HFFc6 (cell line): ENCODE results near the gene CWF19L2. TPM values are rescaled to one million over a fixed set of nuclear protein-coding genes. Genes with fewer than 3 reads are reported as not detected.

ENCODE experiments used
- DNase-seq: peaks from one replicate; pipeline ENCODE4 v3.0.0-alpha.2; 2018
- H3K27ac Mint-ChIP-seq: 2 replicates; pipeline ENCODE4 v1.8.0; 2020; ENCODE audit warnings: mild to moderate bottlenecking, mixed read lengths
- H3K27me3 Mint-ChIP-seq: 2 replicates; pipeline ENCODE4 v1.8.0; 2021; ENCODE audit warnings: mild to moderate bottlenecking, moderate library complexity, mixed read lengths; ENCODE audit not compliant: insufficient read depth
- H3K36me3 Mint-ChIP-seq: 2 replicates; pipeline ENCODE4 v1.8.0; 2021; ENCODE audit warnings: low read depth, mixed read lengths
- H3K4me1 Mint-ChIP-seq: 2 replicates; pipeline ENCODE4 v1.8.0; 2020; ENCODE audit warnings: low read depth, mixed read lengths
- H3K4me3 Mint-ChIP-seq: 2 replicates; pipeline ENCODE4 v1.8.0; 2020; ENCODE audit warnings: mild to moderate bottlenecking, moderate library complexity, mixed read lengths
- H3K9me3 Mint-ChIP-seq: 2 replicates; pipeline ENCODE4 v1.8.0; 2020; ENCODE audit warnings: mild to moderate bottlenecking, mixed read lengths
- CTCF ChIP-seq: fragments of 200-600 bp; sonication (generic); IDR thresholded peaks from 2 replicates; pipeline ENCODE4 v1.5.0; 2021; ENCODE audit warnings: antibody characterized with exemption, mild to moderate bottlenecking
- total RNA-seq, 6 experiments: library from RNA; stranded (reverse); fragmentation: NEBNext Ultra II Directional; extraction: Animal tissue kit (Norgen Biotek cat#: 25700); gene quantifications; 2 replicates in 1 of 6; 3 replicates in 5 of 6; pipeline ENCODE4 v1.2.3, GENCODE V29; 2021

CWF19L2 gene
- total RNA-seq, 6 experiments from 2014 or later, result 6.0 to 7.3 (median 6.7) TPM

GRCh38 chr11:107494055-107494454 lies 36.4 kb upstream of the CWF19L2 start:
- no peak for TF ChIP-seq CTCF
- Mint-ChIP-seq H3K27ac (no peak overlapping the region), H3K9me3 (no peaks in the 10 kb centered on the region), H3K4me3 (no peak overlapping the region), H3K27me3 (peaks cover 7% of the 10 kb centered on the region; the same call in 1 of the 2 replicates), H3K36me3 (peaks cover 5% of the 10 kb centered on the region; the same call in 1 of the 2 replicates), H3K4me1 (peaks cover 8% of the 10 kb centered on the region)
- no peak for DNase-seq

- peaks cover 5% of the 10 kb centered on the region; the same call in 1 of the 2 replicates for H3K36me3 Mint-ChIP-seq
- TF ChIP-seq CTCF, result no peak
- H3K9me3 Mint-ChIP-seq, result no peaks in the 10 kb centered on the region
- peaks cover 7% of the 10 kb centered on the region; the same call in 1 of the 2 replicates for H3K27me3 Mint-ChIP-seq
- peak; percentile 49 for DNase-seq
- H3K4me1 Mint-ChIP-seq, result peaks cover 8% of the 10 kb centered on the region
- no peak overlapping the region for H3K4me3 Mint-ChIP-seq
- no peak overlapping the region for H3K27ac Mint-ChIP-seq
Observed at GRCh38 chr11:107493117-107493516, 35.5 kb upstream of the CWF19L2 start.

- Mint-ChIP-seq H3K36me3 (no peaks in the 10 kb centered on the region), H3K9me3 (no peaks in the 10 kb centered on the region), H3K27me3 (peaks cover 7% of the 10 kb centered on the region; the same call in 1 of the 2 replicates), H3K27ac (no peak overlapping the region), H3K4me1 (peaks cover 8% of the 10 kb centered on the region), H3K4me3 (no peak overlapping the region)
- TF ChIP-seq CTCF, result no peak
- DNase-seq, result no peak
Observed at GRCh38 chr11:107490836-107491235, 33.2 kb upstream of the CWF19L2 start.

GRCh38 chr11:107482234-107482633 lies 24.6 kb upstream of the CWF19L2 start:
- TF ChIP-seq CTCF, result no peak
- no peaks in the 10 kb centered on the region for H3K9me3 Mint-ChIP-seq
- H3K4me3 Mint-ChIP-seq, result no peak overlapping the region
- H3K4me1 Mint-ChIP-seq, result no peaks in the 10 kb centered on the region
- H3K36me3 Mint-ChIP-seq, result no peaks in the 10 kb centered on the region
- H3K27ac Mint-ChIP-seq, result no peak overlapping the region
- no peak for DNase-seq
- H3K27me3 Mint-ChIP-seq, result peaks cover 11% of the 10 kb centered on the region; the same call in 1 of the 2 replicates

GRCh38 chr11:107478922-107479321 lies 21.3 kb upstream of the CWF19L2 start:
- no peaks in the 10 kb centered on the region for H3K4me1 Mint-ChIP-seq
- no peaks in the 10 kb centered on the region for H3K9me3 Mint-ChIP-seq
- no peak for DNase-seq
- TF ChIP-seq CTCF, result no peak
- H3K27me3 Mint-ChIP-seq, result peaks cover 12% of the 10 kb centered on the region
- H3K4me3 Mint-ChIP-seq, result no peak overlapping the region
- no peaks in the 10 kb centered on the region for H3K36me3 Mint-ChIP-seq
- no peak overlapping the region for H3K27ac Mint-ChIP-seq

GRCh38 chr11:107477820-107478219 lies 20.2 kb upstream of the CWF19L2 start:
- H3K9me3 Mint-ChIP-seq, result no peaks in the 10 kb centered on the region
- H3K27ac Mint-ChIP-seq, result no peak overlapping the region
- no peak for DNase-seq
- H3K36me3 Mint-ChIP-seq, result no peaks in the 10 kb centered on the region
- H3K27me3 Mint-ChIP-seq, result peaks cover 11% of the 10 kb centered on the region
- no peak for TF ChIP-seq CTCF
- no peak overlapping the region for H3K4me3 Mint-ChIP-seq
- no peaks in the 10 kb centered on the region for H3K4me1 Mint-ChIP-seq
